SH-SY5Y (cell line): ENCODE measurements around the gene CACNA2D2.

Experiments used
- GATA2 ChIP-seq: IDR thresholded peaks from 2 replicates; pipeline ENCODE4 v1.6.1; 2011; ENCODE audit warnings: mild to moderate bottlenecking, low read depth, low read length
- GATA3 ChIP-seq: IDR thresholded peaks from 2 replicates; pipeline ENCODE4 v1.6.1; 2011; ENCODE audit warnings: low read depth, mild to moderate bottlenecking, low read length, moderate library complexity

Gene CACNA2D2

GRCh38 chr3:50444782-50445181 lies 58.7 kb downstream of the CACNA2D2 start:
- TF ChIP-seq GATA2 (no peak), GATA3 (no peak)

- TF ChIP-seq GATA3 = no peak
- TF ChIP-seq GATA2 = no peak
These were observed 59.2 kb downstream of the CACNA2D2 start for GRCh38 chr3:50444213-50444612.

GRCh38 chr3:50442945-50443579 lies 60.4 kb downstream of the CACNA2D2 start:
- TF ChIP-seq GATA3 (no peak), GATA2 (no peak)

- no peak for TF ChIP-seq GATA2
- no peak for TF ChIP-seq GATA3
These were observed 61.8 kb downstream of the CACNA2D2 start for GRCh38 chr3:50441424-50442217.

- TF ChIP-seq GATA3 (no peak), GATA2 (no peak)
These were observed 67.2 kb downstream of the CACNA2D2 start for GRCh38 chr3:50436114-50436674.

GRCh38 chr3:50435371-50436113 lies 67.9 kb downstream of the CACNA2D2 start:
- TF ChIP-seq GATA3 (no peak; the same call in 1 of the 2 replicates), GATA2 (peak; percentile 99)

GRCh38 chr3:50433954-50434353 lies 69.5 kb downstream of the CACNA2D2 start:
- no peak for TF ChIP-seq GATA3
- TF ChIP-seq GATA2 = no peak

- TF ChIP-seq GATA2 = peak; percentile 83
- no peak for TF ChIP-seq GATA3
These were observed 72.4 kb downstream of the CACNA2D2 start for GRCh38 chr3:50430950-50431435.

GRCh38 chr3:50430191-50430590 lies 73.2 kb downstream of the CACNA2D2 start:
- TF ChIP-seq GATA3 (no peak), GATA2 (no peak)

GRCh38 chr3:50428007-50428633 lies 75.3 kb downstream of the CACNA2D2 start:
- TF ChIP-seq GATA3 (no peak), GATA2 (peak; percentile 73)

- TF ChIP-seq GATA2 (no peak), GATA3 (no peak)
These were observed 76.2 kb downstream of the CACNA2D2 start for GRCh38 chr3:50427217-50427616.

- TF ChIP-seq GATA3 = no peak
These were observed 77.5 kb downstream of the CACNA2D2 start for GRCh38 chr3:50425911-50426310.

GRCh38 chr3:50423543-50423942 lies 79.9 kb downstream of the CACNA2D2 start:
- no peak for TF ChIP-seq GATA2
- TF ChIP-seq GATA3 = no peak

- no peak for TF ChIP-seq GATA3
- TF ChIP-seq GATA2 = no peak
These were observed 81.3 kb downstream of the CACNA2D2 start for GRCh38 chr3:50422153-50422552.
